ENCODE measurements around the gene ADGRV1. TPM values are rescaled to one million over a fixed set of nuclear protein-coding genes. Genes with fewer than 3 reads are reported as not detected.

The ADGRV1 gene
- total and polyA plus RNA-seq, 12 donors = 129 to 2,577 (median 695) TPM

DNA sequence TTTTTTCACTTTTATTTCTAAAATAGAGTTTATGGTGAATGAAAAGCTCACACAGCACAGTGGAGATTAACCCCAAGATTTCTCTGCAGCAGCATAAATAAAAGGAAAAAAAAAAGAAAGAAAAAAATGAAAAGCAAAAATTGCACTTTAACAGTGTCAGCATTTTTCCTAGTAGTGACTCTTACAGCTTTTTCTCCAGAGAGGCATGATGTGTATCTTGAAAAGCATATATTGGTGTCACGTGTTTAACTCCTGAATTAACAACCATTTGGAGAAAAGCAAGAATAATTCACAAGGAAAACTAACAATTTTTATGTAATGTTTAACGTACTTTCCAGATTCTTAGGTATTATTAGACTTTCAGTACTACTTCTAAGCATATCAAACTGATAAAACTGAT, 67.9 kb downstream of the ADGRV1 start:
- Histone ChIP-seq H3K9me3 (replicated peaks in 1 of 3) (no peaks in the 10 kb centered on the region), H3K4me1 (replicated peaks in 1 of 2) (no peaks in the 10 kb centered on the region), H3K27me3 (no peaks in the 10 kb centered on the region), H3K27ac (no peak overlapping the region), H3K36me3 (replicated peaks in 1 of 2) (no peaks in the 10 kb centered on the region), H3K4me3 (no peak overlapping the region)
- 61 to 69% (median 65%) methylated on average over 2 of the region's 2 CpGs for WGBS, 4 donors
- DNase-seq = no peak
- intact Hi-C loops (cut with DNase I) = no loop called here
- TF ChIP-seq, protein P1, sequence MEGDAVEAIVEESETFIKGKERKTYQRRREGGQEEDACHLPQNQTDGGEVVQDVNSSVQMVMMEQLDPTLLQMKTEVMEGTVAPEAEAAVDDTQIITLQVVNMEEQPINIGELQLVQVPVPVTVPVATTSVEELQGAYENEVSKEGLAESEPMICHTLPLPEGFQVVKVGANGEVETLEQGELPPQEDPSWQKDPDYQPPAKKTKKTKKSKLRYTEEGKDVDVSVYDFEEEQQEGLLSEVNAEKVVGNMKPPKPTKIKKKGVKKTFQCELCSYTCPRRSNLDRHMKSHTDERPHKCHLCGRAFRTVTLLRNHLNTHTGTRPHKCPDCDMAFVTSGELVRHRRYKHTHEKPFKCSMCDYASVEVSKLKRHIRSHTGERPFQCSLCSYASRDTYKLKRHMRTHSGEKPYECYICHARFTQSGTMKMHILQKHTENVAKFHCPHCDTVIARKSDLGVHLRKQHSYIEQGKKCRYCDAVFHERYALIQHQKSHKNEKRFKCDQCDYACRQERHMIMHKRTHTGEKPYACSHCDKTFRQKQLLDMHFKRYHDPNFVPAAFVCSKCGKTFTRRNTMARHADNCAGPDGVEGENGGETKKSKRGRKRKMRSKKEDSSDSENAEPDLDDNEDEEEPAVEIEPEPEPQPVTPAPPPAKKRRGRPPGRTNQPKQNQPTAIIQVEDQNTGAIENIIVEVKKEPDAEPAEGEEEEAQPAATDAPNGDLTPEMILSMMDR (IDR thresholded peaks at IDR 0.05) = no peak
- no peak for TF ChIP-seq POLR2A (IDR thresholded peaks at IDR 0.05)

DNA sequence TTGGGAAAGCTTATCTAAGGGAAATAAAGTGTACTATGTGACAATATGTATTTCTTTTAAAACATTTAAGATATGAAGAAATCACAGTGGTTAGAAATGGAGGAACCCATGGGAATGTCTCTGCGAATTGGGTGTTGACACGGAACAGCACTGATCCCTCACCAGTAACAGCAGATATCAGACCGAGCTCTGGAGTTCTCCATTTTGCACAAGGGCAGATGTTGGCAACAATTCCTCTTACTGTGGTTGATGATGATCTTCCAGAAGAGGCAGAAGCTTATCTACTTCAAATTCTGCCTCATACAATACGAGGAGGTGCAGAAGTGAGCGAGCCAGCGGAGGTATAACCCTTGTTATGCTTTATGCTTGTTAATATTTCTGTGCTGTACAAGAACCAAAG, 69.9 kb downstream of the ADGRV1 start:
- no peak for DNase-seq
- H3K36me3 ChIP-seq (replicated peaks in 1 of 2) = no peaks in the 10 kb centered on the region
- H3K4me3 ChIP-seq = no peak overlapping the region
- H3K27me3 ChIP-seq = no peaks in the 10 kb centered on the region
- H3K27ac ChIP-seq = no peak overlapping the region
- intact Hi-C loops (cut with DNase I) = no loop called here
- H3K4me1 ChIP-seq (replicated peaks in 1 of 2) = no peaks in the 10 kb centered on the region
- WGBS, 4 donors = 83 to 85% (median 84%) methylated on average over 6 of the region's 6 CpGs
- H3K9me3 ChIP-seq (replicated peaks in 1 of 3) = no peaks in the 10 kb centered on the region
- TF ChIP-seq POLR2A (IDR thresholded peaks at IDR 0.05) = no peak
- TF ChIP-seq, protein P1 (IDR thresholded peaks at IDR 0.05) = no peak

DNA sequence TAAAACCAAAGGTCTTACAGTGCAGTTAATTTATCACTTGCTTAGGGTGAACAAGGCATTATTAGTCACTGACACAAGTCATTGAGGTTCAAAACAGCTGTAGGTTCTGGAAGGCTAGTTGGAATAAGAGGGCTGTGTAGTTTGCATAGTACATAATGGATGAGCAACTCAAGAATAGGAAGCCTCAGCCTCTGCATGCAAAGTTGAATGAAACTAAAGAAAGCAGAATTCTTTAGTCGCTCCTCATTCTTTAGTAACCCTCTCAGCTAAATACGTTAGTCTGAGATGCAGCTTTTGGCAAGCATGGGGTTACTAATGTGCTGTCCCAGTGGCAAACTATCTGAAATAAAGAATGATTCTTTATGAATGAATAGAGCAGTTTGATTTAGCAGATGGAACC, 74.2 kb downstream of the ADGRV1 start:
- Histone ChIP-seq H3K27ac (no peak overlapping the region), H3K4me1 (replicated peaks in 1 of 2) (no peaks in the 10 kb centered on the region), H3K27me3 (no peaks in the 10 kb centered on the region), H3K4me3 (no peak overlapping the region), H3K36me3 (replicated peaks in 1 of 2) (no peaks in the 10 kb centered on the region), H3K9me3 (replicated peaks in 1 of 3) (no peaks in the 10 kb centered on the region)
- 66 to 77% (median 71%) methylated on average over 2 of the region's 2 CpGs for whole genome bisulfite sequencing, 4 donors
- TF ChIP-seq, protein P1 (IDR thresholded peaks at IDR 0.05) = no peak
- TF ChIP-seq POLR2A (IDR thresholded peaks at IDR 0.05) = no peak
- intact Hi-C loops (cut with DNase I) = no loop called here
- no peak for DNase-seq

DNA sequence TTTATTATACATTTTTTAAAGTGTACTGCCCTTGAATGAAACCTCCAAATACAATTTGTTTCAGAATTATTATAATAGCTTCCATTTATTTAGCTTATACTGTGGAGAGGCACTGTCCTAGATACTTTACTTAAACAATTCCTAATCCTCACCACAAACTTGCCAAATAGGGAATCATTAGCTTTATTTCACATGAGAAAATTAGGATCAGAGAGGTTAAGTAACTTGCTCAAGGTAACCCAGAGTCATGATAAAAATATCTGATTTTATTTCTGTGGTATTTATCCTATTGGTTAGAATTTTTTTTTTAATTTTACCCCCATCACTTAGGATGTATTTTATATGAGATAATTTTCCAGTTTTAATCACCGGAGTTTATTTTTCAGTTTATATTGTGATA, 78.4 kb downstream of the ADGRV1 start:
- TF ChIP-seq, protein P1 (IDR thresholded peaks at IDR 0.05) = no peak
- TF ChIP-seq POLR2A (IDR thresholded peaks at IDR 0.05) = no peak
- no peak overlapping the region for H3K4me3 ChIP-seq
- 0 to 56% (median 27%) methylated on average over 1 of the region's 1 CpG for WGBS, 4 donors

More for the DNA sequence above, 78.4 kb downstream of the ADGRV1 start:
- Histone ChIP-seq H3K27ac (no peak overlapping the region), H3K4me1 (replicated peaks in 1 of 2) (no peaks in the 10 kb centered on the region), H3K9me3 (replicated peaks in 1 of 3) (no peaks in the 10 kb centered on the region), H3K27me3 (no peaks in the 10 kb centered on the region), H3K36me3 (replicated peaks in 1 of 2) (no peaks in the 10 kb centered on the region)
- intact Hi-C loops (cut with DNase I) = no loop called here
- DNase-seq = no peak
